Lung microvascular endothelial cell (primary cell): ENCODE data around the gene GRIK2. TPM values are rescaled to one million over a fixed set of nuclear protein-coding genes. Genes with fewer than 3 reads are reported as not detected.

Source experiments
- DNase-seq, 2 donors: peaks; one replicate each; pipeline versions ENCODE4 v3.0.0 to v3.0.0-alpha.2; 2010; ENCODE audit warnings: low read depth in 2 of 2
- total RNA-seq: library from RNA; depleted of rRNA; stranded (reverse); fragments of >200 nt; gene quantifications from 2 replicates; pipeline ENCODE4 v1.2.1, GENCODE V29; 2014

The GRIK2 gene
- total RNA-seq, 1 donor from 2014 or later: not detected

DNA sequence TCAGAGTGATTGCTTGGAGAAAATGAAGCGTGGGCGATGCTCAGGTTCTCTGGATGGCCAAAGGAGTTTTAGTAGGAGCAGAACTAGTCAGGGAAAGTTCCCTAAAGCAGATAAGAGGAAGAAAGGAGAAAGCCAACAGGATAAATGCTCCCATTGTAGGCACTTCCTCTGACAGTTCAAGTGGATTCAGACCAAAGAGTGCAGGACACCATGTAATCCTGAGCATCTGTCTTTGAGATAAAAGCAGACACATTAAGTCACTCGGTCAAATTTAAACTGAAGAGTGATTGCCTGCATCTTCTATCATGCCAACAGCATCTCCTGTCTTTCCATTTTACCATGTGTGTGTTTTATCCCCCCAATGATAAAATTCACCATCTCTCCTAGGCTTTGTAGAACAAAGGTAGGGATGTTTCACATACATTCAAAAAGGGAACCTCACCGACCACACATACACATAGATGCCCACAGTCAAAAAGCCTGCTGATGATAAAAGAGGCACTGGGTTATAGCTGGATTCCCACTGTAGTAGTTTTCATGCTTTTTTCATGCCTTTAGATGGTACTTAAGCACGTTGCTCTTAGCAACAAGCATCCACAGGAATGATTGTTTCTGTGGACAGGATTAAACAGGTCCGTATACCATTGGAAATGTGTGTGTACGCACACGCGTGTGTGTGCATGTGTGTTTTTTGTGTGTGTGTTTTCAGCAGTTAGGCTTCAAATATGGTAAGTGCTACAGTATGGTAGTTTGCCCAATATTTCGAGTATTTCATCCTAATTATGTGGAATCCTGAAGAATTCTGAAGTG lies 7.0 kb downstream of the GRIK2 start:
- no peak for DNase-seq

DNA sequence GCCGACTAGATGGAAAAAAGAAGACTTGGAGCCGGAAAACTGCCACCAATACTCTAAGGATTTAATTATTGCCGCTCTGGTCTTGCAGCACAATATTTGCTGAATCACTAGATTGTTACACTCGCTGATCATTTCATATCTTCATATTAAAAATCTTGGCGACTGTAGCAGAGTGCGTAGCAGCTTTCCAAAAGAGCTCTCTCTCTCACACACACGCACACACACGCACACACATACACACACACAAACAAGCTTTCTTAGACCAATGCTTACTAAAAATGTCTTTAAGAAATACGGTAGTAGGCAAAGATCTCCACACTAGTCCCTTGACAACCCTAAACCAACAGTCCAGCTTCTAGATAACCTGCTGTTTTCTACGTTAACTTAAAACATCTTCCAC lies 7.7 kb downstream of the GRIK2 start:
- no peak for DNase-seq

DNA sequence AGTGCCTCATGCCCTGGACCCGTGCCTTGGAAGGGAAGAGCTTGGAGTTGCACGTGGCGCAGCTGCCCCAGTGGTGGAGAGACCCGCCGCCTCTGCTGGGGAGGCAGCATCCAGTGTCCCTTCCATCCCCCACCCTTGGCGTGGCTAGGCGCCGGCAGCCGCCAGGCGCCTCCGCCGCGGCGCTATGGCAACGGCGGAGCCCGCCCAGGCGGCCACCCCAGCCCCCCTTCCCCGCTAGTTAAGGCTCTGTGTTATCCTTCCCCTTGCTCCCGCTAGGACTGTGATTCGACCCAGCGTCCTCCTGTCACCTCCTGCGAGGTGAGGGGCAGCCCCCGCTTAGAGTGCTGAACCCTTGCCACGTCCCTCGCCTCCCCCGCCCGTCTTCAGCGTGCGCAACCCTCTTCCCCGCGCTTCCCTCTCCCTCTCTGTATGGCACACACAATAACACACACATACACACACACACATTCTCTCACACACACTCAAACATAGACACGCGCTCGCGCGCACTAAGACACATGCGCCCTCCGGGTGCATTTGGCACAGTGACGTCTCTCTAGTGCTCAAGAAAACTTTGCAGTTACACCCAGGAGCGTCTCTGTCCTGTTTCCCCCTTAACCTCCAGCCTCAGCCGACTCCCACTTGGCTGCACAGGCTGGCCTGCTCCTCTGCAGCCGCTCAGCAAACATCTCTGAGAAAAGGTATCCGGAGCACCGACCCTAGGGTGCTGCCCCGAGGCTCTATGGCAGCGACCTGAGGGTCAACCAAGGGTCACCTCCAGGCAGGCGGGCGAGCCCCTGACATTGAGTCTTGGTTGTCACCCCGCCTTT lies 8.5 kb downstream of the GRIK2 start:
- DNase-seq: no peak

DNA sequence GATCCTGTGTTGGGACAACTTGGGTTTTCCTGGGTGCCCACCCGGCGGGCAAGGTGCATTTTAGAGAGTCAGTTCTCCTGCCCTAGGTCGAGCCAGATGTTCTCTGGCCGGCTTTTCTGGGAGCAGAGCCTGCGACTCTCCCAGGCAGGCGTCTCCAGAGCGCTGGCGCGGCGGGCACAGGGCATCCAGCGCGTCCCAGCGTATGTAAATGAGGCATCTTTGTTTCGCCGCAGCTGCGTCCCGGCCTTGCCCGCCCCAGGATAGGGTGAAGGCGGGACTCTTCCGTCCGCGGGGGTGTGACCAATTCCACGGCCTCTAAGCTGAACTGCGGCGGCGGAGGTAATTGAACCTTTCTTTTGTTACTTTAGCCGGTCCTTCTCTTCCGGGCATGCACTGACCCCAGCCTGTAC lies 9.1 kb downstream of the GRIK2 start:
- no peak for DNase-seq

DNA sequence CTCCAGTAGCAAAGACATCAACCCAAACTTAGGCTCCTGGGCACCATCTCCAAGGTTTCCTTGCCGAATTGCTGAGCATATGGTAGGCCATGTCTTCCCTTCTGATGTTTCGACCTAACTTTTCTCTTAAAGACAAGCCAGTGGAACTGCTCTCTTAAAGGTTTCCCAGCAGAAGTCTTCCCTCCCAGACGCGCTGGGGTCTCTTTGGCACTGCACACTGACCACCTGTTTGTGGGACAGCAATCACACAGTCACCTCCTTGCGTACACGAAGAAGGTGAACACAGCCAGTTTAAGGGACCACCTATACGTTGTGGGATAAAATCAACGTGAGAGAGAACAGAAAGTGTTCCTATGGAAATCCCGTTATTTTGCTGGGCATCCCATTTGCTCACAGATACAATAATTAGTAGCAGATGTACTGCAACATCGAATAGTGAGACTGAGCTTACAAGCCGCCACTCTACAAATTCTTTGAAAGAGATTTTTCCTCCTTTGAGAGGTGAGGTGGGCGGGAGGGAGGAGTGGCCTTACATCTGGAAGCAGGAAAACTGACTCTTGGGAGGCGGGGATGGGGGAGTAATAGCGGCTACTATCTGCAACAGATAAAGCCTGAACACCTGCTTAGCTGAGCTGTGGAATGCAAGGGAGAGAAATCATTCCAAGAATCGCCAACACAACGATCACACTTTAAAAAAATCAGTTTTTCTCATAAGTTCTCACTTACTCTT lies 9.9 kb downstream of the GRIK2 start:
- no peak for DNase-seq

DNA sequence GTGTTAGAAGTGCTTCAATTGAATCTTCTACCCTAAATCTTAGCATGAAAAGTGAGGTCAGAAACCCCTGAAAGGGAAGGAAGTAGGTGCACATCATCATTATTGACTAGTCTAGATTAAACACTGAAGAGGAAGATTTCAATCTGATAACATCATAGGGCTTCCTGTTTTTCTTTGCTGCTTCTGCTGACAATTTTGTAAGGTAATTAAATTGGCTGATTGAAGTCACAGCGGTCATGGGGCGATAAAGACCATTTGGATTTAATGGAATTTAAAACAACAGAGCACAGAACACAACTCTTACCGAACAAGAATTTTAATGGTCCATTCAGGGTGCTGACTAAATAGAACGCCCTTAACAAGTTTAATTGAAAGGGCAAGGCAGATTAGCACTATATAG lies 11.3 kb downstream of the GRIK2 start:
- DNase-seq: no peak

DNA sequence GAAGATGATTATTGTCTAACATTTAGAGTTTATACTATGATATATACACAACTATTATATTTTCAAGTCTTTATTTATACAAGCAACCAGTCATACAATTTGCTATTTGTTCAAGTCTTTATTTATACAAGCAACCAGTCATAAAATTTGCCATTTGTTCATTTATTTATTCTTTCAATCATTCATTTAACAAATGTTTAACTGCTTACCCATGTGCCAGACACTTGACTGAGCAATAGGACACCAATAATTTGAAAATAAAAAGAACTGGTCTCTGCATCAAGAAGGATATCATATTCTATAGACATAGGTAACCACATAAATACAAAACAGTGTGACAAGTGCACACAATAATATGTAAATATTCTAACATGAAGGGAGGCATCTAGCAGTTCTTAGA lies 20.3 kb downstream of the GRIK2 start:
- DNase-seq: no peak

DNA sequence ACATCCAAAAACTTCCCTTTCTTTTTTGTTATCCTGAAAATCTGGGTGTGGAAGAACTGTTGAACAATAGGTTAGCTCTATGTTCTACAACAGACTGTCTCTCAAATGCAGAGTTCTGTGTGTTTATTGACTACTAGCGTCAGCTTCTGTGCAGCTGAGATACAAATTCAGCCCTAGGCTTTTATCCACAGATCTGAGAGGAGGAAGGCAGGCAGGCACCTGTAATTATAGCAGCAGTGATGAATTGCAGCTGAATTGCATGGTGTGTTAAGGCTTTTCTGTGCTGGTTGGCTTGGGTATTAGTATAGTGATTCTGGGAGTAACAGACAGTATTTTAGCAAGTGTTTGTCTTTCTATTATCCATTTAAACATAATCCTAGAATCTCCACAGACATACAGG lies 24.4 kb downstream of the GRIK2 start:
- no peak for DNase-seq

DNA sequence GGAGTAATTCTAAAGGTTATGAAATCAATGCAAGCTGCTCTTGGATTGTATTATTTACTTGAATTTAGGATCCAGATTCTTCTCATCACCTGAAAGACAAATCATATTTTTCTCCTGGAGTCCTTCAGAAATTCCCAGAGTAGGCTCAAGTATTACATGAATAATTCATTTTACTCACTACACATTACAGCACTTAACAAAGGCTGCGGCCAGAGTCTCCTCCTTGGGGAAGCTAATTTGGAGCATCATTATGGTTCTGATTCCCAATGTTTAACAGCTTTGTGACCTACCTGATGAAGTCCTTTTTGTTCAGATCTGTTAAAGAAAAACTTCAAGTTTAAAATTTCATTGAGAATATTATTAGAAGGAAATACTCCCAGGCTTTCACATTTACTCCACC lies 28.7 kb downstream of the GRIK2 start:
- no peak for DNase-seq

DNA sequence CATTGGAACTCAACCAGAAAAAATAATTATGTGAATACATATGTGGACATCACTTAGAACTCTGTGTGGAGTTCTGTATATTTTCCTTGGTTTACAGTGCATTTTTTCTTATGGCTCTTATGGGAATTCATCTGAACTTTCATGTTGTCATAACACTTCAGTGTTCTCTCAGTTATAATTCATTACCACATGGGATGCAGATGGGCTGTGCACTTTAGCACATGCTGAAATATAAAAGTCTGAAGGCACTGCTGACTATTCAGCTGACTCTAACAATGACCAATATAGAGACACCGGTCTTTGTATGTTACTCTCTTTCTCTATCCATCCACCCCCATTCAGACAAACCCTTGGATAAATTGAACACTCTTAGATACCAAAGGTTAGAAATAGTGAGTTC lies 29.3 kb downstream of the GRIK2 start:
- DNase-seq: no peak

DNA sequence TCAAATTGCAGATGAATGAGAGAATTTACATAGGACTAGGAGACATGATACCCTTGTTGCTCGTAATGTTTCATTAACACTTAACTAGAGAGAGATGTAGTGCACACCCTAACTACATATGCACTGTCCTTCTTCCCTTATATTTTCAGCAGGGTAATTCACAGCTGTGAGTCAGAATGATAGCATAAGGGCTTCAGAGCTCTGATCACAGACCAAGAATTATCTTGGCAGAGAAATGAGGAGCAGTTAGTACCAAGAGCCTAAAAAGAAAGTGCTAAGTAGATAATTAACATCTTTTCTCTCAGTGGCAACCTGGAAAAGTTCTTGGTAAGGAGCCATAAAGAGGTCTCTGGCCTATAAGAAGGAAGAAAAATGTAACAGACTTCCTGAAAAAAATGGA lies 35.8 kb downstream of the GRIK2 start:
- no peak for DNase-seq

DNA sequence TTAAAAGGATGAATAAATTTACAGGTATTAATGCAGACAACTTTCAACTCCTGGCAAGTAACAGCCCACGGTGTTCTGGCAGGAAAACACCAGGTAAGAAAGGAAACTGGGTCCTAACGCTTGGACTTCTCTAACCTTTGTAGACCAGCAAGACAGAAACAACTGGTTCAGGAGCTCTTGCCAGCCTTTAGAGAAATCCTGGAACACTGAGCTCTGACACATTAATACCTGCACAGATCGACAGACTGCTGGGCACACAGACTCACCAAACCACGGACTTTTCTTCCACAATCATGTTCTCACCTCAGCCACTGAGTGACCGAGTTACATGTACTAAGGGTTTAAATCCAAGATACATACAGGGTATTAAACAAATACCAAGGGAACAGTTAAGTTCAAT lies 36.3 kb downstream of the GRIK2 start:
- no peak for DNase-seq

DNA sequence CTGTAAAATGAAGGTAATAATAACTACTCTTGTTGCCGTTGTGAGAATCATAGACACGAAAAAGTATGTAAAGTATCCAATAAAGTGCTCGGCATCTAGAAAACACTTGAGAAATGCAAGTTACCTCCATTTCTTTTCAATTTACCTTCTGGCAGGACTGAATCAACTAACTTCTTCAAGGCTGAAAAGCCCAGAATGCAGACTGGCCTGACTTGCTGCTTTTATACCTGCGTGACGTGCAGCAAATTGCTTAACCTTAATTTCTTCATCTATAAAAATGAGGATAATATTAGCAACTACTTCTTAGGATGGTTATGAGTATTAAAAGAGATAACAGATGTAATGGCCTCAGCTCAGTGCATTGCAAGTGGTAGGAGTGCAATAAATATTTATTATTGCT lies 39.6 kb downstream of the GRIK2 start:
- DNase-seq: no peak

DNA sequence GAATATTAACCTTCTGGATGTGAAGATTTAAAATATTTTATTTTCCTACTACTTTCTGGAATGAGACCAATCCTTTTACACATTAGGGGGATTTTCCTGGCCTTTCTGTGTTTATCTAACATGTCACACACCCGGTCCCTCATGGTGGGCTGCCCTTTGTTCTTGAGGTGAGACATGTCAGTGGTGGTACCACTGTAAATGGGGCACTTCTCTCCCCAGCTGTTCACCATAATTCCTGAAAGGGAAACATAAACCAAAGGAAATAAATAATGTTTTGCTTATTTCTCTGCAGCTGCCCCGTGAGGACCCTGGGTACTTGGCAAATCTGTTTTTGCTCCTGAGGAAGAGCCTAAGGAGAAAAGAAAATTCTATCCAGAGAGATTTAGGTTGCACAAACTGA lies 41.1 kb downstream of the GRIK2 start:
- no peak for DNase-seq

DNA sequence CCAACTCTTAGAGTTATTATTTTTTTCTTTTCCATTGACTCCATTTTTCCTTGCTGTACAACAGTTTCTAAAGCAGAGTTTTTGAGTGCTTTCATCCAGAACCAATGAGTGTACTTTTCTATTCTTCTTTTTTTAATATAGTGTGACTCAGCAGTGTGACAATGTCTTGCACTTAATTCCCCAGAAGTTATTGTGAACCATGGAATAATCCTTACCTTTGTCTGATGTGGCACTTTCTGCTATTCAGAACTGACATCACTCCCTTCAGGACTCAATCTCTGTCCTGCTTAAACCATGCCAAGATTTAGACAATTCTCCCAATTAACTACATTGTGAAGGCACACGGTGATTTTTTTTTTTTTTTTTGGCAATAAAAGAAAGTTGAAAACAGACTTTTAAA lies 41.5 kb downstream of the GRIK2 start:
- no peak for DNase-seq

DNA sequence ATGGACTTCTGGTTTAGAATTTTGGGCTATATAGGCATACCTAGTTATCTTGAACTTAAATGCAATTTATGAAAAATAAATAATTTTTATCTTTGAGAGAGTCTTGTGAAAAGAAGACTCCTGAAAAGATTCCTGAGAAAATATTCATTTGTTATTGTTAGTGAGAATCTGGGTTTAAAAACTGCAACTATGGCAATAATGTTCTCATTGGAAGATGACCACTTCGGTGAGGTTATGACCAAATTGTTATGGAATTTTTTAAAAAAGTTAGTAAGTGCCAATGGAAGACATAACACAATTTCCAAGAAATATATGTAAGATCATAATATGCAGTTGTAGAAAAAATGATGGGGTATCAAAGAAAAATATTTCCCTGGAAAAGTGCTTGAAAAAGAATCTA lies 46.3 kb downstream of the GRIK2 start:
- DNase-seq: no peak

DNA sequence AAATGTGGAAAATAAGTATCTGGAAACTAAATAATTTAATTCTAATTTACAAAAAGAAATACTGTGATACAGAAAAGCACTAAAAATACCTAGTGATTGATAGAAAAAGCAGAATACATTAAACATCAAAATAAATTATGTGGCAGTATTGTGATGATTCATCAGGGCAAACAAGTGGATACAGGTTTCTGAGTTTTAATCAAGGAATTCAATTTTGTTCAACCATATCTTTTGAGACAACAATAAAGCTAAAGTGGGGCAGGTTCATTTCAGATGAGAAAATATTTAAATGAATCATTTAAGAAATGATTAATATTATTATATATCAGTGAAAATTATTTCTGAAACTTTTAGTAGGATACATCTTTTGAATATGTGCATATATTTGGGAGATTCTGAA lies 49.8 kb downstream of the GRIK2 start:
- no peak for DNase-seq

DNA sequence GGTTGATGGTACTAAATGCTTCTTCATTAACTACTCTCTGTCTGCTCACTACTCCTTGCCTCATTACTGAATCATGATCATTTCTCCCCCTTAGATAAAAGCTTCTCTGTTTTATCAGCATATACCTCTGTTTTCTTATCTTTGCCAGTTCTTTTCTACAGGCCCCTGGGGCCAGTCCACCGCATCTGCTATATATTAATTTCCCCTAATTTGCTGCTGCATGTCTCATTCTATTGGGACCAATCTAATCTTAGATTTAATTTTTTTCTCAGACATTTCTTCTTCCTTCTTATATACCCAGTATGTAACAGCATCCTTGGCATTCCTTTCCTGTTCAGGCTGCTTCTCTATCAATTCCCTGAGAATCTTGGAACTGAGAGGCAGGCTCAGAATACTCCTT lies 51.2 kb downstream of the GRIK2 start:
- DNase-seq: no peak

DNA sequence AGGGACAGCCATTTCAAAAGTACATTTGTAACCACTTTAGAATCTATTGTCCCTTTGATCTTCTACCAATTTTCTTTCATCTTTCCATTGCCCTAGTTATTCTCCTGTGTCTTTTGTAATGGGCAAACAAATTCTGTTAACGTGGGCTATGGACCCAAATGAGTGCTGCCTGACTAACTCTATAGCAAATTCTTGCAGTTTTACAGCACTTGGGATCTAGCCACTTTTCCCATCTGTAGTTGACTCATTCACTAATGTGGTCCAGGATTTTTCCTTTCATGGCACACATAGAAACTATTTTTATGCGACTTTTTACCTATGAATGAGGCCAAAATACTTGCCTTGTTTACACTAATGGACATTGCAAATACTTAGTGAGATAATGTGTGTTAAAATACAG lies 52.0 kb downstream of the GRIK2 start:
- DNase-seq: no peak

DNA sequence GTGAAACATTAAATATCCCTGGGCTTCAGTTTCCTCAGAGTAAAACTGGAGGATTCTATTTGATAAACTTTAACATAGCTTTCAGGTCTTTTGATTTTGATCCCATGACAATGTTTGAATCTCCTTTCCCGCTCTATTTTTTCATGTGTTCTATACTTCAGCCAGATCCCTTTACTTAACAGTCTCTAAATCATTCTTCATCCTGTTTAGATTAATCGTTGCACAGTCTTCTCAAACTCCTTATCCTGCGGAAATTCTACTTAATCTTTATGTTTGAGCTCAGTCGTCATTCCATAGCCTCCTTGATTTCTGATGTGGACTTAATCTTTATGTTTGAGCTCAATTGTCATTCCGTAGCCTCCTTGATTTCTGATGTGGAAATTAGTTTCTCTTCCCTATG lies 57.4 kb downstream of the GRIK2 start:
- DNase-seq: no peak

DNA sequence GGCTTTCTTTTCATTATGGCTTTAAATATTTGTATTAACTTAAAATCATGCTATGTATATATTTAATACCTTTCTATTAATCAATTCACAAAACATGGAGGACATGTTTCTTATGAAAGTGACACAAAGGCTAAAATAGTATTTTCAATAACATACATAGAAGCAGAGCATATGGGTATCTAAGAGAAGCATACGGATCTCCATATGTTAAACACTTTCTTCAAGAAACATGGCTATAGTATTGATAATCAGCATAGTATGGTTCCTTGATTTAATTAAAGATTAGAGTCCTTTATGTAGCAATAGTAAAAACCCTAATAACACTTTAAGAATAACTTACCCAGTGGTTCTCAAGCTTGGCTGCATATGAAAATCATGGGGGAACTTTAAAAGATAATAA lies 58.5 kb downstream of the GRIK2 start:
- DNase-seq: no peak

DNA sequence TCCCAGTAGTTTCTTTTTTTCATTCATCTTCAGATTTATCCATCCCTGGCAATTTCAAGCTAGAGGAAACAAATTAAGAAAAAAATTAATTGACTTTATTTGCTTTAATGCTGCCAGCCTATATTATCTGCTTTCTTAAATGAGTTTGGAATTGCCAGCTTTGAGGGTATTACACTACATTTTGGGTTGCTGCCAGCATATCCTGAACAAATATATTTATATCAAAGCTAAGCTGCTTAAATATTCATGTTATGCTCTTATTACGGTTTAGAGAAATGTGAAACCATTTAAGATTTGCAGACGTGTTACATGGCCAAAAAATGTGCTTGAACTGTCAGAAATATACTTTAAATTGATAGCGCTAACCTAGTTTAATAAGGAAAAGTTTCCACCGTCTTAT lies 59.7 kb downstream of the GRIK2 start:
- no peak for DNase-seq
